HG03571 (cell line): ENCODE results near the gene ANXA2.
"Not testable (repeated sequence)": the region's sequence is repeated elsewhere in the genome, so short reads cannot be mapped to it uniquely, and the experiment has no call there.

Experiments
- ATAC-seq: cut with Tn5 transposase; IDR thresholded peaks from one replicate; pipeline ENCODE4 v1.9.1; 2021; ENCODE audit not compliant: unreplicated experiment

The ANXA2 gene

DNA sequence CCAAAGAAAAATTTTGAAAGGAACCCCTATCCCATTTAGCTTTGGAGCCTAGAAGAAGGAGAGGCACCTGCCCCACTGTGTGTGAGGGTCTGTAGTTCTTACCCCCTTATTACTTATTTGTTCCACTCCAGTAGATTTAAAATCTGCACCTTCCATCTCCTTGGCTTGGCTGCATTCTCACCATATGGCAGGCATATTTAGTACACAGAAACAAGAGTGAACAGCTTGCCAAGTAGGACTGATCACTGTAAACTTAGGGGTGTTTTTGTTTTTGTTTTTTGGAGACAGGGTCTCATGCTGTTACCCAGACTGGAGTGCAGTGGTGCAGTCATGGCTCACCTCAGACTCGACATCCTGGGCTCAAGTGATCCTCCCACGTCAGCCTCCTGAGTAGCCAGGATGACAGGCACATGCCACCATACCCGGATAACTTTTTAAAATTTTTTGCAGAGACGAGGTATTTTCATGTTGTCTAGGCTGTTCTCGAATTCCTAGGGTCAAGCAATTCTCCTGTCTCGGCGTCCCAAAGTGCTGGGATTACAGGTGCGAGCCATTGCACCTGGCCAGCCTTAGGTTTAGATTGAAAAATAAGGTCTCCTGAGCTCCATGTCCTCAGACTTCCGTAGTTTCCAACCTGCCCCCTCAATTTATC, 14.1 kb upstream of the ANXA2 start:
- ATAC-seq: no peak

DNA sequence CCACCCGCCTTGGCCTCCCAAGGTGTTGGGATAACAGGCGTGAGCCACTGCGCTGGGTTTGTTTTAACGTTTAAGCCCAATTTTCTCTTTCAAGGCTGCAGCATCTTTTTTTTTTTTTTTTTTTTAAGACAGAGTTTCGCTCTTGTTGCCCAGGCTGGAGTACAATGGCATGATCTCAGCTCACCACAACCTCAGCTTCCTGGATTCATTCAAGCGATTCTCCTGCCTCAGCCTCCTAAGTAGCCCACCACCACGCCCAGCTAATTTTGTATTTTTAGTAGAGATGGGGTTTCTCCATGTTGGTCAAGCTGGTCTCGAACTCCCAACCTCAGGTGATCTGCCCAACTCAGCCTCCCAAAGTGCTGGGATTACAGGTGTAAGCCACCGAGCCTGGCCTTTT, 12.6 kb upstream of the ANXA2 start:
- ATAC-seq: not testable (repeated sequence)

DNA sequence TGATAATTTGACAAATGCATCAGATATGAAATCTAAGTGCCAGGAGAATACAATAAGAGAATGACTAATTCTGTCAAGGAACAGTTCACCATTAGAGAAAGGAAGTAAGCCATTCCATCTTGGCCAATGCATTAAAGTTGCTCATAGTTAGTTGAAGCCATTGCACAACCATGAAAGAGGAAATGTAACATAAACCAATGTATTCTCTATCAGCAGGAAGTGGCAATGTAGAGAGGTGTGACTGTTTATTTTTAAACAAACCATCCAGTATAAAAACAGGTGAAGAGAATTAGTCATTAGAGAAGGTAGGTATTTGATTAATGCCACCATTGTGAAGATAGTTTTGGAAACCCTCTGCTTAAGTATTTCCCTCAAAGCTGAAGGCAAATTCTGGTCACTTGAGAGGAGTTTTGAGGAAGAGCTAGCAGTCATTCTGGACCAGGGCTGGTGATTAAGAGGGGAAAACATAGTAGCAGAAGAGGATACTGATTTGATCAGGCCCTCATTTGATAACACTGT, 10.7 kb upstream of the ANXA2 start:
- ATAC-seq: peak; percentile 53

DNA sequence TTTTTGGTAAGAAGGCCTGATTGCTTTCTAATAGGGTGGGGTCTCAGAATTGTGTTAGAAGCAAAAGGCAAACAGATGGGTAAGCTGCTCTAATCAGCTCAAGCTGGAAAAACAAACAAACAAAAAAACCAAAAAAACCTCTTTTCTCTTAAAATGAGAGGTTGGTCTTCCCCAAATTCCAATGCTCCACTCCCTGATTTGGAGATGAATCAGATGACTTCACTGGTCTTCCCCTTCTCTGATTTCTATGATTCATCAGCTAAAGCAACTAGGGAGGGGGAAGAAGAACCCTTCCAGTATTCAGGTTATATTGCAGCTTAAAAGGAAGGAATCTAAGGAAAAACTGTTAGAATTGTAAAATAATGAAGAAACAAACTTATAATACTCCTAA, 9.6 kb upstream of the ANXA2 start:
- no peak for ATAC-seq

DNA sequence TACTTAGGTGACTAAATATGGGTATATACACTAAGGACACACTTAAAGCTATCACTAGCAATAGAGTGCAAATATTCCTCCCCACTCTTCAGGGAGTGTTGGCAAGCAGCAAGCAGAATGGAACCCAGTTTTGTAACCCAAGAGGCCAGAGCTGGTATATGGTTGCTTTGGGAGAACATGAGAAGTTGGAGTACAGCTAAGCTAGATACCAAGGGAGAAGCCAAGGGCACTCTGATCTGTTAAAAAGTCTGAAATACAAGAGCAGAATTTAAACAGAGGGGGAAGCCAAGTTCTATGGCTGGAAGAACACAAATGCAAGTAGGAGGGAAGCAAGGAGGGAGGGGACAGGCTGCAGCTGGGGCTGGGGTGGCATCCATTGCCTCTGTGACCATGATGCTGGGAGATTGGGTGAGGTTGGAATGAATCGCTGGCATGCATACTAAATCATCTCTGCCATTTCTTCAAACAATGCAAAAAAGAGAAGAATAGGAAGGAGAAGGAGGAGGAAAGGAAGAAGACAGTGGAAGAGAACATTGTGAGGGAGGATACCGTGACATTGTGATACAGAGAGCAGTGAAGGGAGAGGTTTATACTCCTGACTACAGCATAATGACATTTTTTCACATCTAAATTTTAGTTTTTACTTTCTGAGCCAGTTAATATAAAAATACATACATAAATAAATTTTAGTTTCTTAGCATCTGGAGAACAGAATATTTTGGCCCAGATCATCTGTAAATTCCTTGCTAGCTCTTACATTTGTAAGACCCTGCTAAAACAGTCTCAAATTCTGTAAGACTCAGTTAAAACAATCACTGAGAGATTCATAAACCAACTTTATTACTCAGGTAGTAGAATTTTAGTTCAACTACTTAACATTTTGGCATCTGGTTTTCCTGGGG, 9.0 kb upstream of the ANXA2 start:
- no peak for ATAC-seq

DNA sequence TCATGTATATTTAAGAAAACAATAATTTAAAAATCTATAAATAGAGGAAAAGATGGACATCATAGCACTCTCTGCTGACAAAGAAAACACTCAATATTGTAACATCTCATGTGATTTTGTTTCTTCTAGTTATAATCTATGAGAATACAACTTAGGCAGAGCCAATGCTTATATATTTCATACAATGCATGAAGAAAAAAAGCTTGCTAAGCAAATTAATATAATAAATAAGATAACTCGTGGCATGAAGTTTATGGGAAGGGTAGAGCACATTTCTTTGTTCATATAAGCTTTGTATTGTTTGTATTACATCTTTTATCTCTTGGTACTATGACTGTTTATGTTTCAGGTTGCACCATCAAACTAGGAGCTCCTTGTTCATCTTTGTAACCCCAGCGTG, 7.6 kb upstream of the ANXA2 start:
- no peak for ATAC-seq

DNA sequence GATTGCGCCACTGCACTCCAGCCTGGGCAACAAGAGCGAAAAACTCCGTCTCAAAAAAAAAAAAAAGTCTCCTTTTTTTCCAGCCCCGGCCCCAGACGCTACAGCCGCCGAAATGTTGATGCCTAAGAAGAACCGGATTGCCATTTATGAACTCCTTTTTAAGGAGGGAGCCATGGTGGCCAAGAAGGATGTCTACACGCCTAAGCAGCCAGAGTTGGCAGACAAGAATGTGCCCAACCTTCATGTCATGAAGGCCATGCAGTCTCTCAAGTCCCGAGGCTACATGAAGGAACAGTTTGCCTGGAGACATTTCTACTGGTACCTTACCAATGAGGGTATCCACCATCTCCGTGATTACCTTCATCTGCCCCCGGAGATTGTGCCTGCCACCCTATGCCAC, 6.6 kb upstream of the ANXA2 start:
- not testable (repeated sequence) for ATAC-seq

DNA sequence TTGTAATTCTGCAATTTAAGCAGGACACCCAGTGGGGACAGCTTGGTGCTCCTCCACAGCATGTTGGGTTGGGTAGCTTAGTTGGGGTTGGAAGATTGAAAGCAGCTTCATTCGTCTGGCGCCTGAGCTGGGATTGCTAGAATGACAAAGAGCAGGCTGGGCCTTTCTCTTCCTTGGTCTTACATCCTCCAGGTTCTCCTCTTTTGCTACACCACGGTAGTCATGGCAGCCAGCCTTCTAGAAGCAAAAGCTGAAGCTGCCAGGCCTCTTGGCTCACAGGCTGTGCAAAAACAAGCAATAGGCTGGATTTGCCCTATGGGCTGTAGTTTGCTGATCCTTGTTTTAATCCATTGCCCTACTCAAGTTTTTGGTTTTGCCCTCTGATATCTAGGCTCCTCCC, 3.2 kb upstream of the ANXA2 start:
- ATAC-seq: no peak

DNA sequence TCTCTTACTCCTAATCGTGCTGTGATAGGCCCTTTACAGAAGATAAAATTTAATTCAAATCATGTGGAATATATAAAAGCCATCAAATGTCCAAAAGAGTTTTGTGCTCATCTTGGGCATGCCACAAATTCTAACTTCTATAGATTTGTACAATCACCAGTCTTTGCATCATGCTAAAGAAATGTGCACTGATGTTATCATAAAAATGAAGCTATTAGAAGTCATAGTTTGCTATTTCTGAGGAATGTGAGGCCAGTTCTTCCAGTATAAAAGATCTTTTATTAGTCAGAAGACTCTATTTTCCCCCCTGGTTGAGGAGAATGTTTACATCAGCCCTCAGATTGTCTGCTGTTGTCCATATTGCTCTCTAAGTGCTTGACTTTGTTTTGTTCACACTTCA, 2.1 kb upstream of the ANXA2 start:
- no peak for ATAC-seq

DNA sequence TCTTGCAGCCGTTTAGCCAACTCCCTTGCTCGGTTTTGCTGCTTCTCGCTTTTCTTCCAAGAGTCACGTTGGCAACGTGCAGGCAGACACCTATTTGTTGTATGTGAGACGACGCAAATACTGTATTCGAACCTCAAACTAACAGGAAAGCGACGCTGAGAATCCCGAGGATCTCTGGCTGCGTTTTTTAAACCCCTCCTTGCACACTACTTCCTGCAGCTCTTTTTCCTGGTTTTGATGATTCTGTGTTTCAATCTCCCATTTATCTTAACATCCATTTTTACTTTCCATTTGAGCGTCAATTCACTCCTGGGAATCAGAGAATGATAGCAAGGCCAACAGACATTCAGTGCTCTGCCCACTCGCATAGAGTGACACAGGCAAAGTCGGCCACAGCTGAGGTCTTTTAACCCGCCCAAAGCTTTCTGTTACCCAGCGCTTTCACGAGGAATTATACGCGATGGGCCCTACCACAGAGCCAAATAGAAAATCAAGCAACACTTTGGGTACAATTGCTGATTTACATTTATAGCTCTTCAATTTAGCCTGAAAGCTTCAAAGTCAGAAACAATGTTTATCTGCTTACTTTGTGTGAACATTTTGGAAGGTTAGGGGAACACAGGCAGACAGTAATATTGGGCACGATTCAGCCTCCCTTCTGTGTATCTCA, 1.6 kb upstream of the ANXA2 start:
- no peak for ATAC-seq

DNA sequence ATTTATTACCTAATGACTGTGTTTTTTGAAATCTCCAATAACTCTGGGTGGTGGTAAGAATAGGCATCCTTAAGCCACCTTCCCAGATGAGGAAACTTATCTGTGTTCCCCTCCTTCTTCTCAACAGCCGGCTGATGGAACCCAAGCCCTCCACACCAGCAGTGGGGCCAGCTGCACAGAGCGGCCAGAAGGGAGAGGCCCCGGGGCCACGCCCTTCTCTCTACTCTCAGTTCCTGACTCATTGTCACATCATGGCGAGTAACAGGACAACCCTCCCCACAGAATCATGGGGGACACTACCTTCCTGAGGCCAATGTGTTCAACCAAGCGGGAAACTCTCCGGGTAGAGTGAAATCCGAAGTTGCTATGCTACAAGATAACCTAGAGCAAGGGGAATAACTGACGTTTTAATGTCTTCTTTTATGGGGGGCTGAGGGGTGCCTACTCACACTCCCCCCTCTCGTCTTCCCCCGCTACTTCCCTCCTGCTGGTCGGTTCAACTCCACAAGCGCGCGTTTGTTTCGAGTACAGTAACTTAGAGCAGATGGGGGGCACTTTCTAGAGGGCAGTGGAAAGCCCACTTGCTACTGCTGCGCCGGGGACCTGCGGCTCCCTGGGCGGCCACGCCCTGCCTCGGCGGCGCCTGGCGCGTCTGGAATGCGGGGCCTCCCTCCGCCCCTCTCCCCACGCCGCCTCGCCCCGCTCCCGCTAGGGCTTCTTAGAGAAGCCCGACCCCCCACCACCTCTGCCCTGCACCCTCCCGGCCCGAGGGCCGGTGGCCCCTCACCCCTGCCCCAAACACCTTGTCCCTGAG, 621 bp downstream of the ANXA2 start:
- peak; percentile 70 for ATAC-seq

DNA sequence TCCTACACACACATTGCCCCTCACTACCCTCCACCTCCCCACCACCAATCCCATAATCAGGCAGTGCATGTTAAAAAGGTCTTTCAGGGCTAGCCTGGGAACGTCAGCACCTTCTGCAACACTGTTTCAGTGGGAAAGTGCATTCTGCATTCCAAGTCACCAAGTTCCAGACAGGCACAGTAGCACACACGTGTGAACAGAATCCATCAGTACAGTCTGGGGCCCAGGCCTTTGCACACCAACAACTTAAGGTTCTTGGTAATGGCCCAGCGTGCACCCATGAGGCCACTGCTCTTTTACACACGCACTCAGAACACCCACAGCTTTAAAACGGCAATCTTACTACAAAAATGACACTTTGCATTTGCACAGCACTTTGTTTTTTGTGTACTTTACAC, 1.2 kb downstream of the ANXA2 start:
- ATAC-seq: no peak

DNA sequence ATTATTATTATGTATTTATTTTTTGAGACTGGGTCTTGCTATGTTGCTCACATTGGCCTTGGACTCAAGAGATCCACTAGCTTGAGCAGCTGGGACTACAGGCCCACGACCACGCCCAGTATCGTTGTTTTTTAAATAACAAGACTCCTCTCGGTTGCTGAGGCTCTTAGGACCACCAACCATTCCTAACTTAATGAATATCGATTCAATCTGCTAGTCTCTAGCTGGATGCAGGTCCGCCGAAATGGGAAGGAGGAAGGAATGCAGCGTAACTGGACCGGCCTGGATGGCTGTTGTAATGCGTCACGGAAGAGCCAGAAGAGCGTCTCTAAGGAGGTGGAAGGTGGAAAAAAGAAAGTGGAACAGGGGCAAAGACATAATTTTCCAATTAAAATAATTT, 1.7 kb downstream of the ANXA2 start:
- no peak for ATAC-seq

DNA sequence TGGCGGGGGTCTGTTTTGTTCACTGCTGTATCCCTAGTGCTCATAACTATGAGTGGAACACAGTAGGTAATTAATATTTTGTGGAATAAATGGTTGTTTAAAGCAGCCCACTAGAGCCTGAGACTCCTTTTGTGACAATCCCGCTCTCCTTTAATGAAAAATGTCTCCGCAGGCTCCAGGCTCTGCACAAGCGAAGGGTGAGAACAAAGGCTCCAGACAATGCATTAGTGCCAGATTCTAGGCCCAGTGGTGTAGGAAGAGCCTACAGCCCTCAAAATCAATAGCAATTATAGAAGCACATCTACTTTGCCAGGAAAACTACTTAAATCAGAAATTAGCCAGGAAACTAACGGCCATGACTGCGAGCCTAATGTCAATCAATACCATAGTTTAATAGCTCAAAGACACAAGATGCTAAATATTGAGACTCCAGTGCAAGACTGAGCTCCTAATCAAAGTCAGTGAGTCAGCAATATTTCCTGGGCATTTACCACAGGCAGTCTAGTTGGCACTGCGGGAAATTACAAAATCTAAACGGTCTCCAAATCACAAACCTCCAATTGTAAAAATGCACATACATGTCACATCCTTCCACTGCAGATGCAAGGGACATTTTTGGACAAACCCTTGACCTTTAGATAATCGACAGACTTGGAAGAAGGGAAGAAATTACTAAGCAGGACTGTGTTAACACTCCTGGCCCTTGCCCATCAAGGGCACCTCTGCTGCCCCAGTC, 2.3 kb downstream of the ANXA2 start:
- no peak for ATAC-seq

DNA sequence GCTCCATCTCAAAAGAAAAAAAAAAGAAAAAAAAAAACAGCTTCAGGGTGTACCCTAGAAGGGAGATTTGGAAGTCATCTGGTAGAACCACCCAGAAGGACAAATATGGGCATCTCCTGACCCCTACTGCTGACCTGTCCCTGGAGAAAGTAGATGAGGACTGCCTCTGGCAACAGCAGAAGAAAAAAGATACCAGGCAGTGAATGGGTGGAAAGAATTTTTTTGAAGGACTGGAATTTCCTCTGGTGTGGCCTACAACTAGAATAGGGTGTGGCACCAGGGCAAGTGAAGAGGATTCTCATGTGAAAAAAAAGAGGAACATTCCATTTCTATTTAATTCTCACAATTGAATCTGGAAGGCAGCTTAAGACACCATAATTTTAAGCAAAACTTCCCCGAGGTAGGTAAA, 3.1 kb downstream of the ANXA2 start:
- ATAC-seq: no peak

DNA sequence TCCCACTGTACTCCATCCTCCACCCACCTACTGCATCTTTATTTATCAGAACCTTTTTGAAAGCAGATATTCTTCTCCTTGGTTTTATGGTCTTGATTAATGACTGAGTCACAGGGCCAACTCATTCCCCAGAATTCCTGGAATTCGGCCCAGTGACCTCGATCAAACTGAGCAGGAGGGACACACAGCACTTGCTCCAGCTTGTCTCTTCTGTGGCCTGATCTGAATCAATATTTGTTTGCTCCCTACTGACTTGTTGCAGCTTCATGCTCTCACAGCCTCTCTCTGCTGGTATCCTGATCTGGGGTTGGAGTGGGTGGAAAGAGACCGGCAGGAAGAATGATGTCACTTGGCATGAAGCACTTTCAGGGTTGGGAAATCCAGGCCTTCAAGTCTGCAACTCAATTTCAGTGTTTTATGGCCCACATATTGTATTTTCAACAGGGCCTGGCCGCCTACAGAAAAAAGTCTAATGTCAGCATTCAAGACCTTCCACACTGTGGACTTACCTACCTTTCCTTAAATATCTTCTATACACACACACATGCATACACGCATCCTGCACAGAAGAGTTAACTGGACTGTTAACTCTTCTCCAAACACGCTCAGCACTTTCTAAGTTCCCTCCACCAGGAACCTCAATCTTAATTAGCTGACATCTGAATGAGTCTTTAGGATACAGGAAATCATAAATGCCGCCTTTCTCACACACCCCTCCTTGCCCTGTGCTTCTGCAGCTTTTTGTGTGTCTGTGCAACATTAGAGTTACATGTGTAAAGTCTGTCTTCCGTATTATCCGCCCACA, 4.6 kb downstream of the ANXA2 start:
- ATAC-seq: no peak

DNA sequence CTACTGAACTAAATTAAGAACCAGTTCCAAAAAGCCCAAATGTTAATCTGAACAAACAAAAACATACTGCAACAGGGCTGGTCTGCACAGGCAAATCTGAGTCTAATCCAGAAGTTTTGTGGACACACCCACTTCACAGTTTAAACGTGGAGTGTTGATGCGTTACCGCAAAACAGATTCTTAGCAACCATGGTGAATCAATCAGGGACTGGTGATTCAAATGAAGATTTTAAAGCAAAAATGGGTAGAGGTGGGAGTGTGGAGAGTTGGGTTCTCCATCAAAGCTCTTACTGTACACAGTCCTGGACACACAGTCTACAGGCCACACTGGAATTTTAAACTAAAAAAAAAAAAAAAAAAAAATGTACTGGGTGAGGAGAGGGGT, 5.2 kb downstream of the ANXA2 start:
- ATAC-seq: no peak

DNA sequence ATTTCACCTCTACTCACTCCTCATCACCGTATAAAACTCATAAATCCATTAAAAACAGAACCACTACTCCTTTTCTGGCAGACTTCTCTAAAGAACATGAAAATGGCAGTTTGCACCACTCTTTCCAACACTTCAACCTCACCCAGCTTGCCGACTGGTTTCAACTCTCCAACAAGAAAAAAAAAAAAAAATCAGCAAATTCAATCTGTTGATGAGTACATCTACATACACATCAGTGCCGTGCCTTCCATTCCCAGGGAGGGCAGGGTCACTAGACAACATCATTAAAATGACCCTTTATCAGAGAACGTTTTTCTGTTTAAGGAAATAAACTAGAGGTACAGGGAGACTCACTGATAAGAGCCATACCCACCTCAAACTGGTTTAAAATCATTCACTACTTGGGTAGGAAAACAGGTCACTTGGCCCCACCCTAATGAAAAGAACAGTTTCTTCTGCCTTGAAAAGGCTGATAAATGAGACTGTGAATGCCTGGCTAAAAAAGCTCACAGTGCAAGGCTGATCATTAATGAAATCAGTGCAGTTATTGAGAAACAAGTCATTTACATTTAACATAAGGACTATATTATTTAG, 6.0 kb downstream of the ANXA2 start:
- no peak for ATAC-seq

DNA sequence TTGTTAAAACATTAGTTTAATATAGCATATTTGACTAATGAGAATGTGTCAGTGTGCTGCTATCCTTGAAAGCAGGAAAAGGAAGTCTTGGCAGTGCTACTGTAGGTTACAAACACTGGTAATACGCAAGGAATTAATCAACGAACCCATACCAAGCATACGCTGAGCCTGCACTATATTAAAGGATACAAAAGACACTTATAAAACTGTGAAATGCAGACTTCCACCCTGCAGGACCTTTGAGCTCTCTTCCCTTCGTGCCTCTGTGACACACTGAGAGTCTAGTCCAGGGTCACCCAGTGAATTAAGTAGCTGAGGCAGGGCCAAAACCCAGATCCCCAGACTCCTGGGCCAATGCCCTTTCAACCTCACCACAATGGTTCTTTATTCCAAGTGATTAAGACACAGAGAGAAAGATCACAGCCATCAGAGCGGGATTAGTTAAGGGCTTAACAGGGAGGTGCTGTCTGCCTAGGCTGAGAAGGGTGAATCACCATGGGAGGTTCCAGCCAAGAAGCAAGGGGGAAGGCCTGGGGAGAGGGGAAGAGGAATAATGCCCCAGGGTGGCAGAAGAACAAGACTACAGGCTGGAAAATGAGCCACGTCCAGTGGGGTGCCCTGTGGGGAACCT, 6.8 kb downstream of the ANXA2 start:
- no peak for ATAC-seq
